T1000 (cell line): Measurements from ENCODE around the gene SLC17A2.

ENCODE experiments used
- DNase-seq: peaks from one replicate; lab custom pipeline; 2025; ENCODE audit warnings: mixed read lengths; lab: John Stamatoyannopoulos, UW

SLC17A2 gene

GRCh38 chr6:25930532-25931410, at the start of gene SLC17A2:
Gene SLC17A2, minus strand, starts transcription at chr6:25930691. Its CDS starts 4,895 bp downstream, at chr6:25925796.
- DNase-seq, result no peak

- no peak for DNase-seq
Observed at GRCh38 chr6:25975923-25976560, 45.6 kb upstream of the SLC17A2 start.

GRCh38 chr6:25973923-25974555, 43.5 kb upstream of the SLC17A2 start:
- DNase-seq, result no peak

- DNase-seq, result no peak
Observed at GRCh38 chr6:25972902-25973301, 42.4 kb upstream of the SLC17A2 start.

- no peak for DNase-seq
Observed at GRCh38 chr6:25972128-25972527, 41.6 kb upstream of the SLC17A2 start.

- no peak for DNase-seq
Observed at GRCh38 chr6:25971187-25971821, 40.8 kb upstream of the SLC17A2 start.

- DNase-seq, result no peak
Observed at GRCh38 chr6:25968769-25969168, 38.3 kb upstream of the SLC17A2 start.

- no peak for DNase-seq
Observed at GRCh38 chr6:25966711-25967110, 36.2 kb upstream of the SLC17A2 start.

GRCh38 chr6:25965058-25965457, 34.6 kb upstream of the SLC17A2 start:
- no peak for DNase-seq

- no peak for DNase-seq
Observed at GRCh38 chr6:25963426-25964123, 33.1 kb upstream of the SLC17A2 start.

- peak; percentile 56 for DNase-seq
Observed at GRCh38 chr6:25962149-25963127, 31.9 kb upstream of the SLC17A2 start, which contains the start of gene TRIM38. Gene TRIM38, plus strand, starts transcription at chr6:25962802. Its CDS starts 3,721 bp downstream, at chr6:25966523.

GRCh38 chr6:25961619-25962148, 31.2 kb upstream of the SLC17A2 start:
- DNase-seq, result no peak

- no peak for DNase-seq
Observed at GRCh38 chr6:25960734-25961133, 30.2 kb upstream of the SLC17A2 start.

- no peak for DNase-seq
Observed at GRCh38 chr6:25959890-25960536, 29.5 kb upstream of the SLC17A2 start.

GRCh38 chr6:25958700-25959162, 28.2 kb upstream of the SLC17A2 start:
- DNase-seq, result no peak

- no peak for DNase-seq
Observed at GRCh38 chr6:25956226-25956625, 25.7 kb upstream of the SLC17A2 start.

GRCh38 chr6:25954756-25955155, 24.3 kb upstream of the SLC17A2 start:
- no peak for DNase-seq

- DNase-seq, result no peak
Observed at GRCh38 chr6:25953733-25954132, 23.2 kb upstream of the SLC17A2 start.

GRCh38 chr6:25952535-25952934, 22.0 kb upstream of the SLC17A2 start:
- no peak for DNase-seq
